HG03095 (cell line): ENCODE results near the gene PIP4K2B.

Experiments used
- ATAC-seq: cut with Tn5 transposase; IDR thresholded peaks from one replicate; pipeline ENCODE4 v1.9.1; 2021; ENCODE audit warnings: moderate library complexity; ENCODE audit not compliant: unreplicated experiment

The PIP4K2B gene

DNA sequence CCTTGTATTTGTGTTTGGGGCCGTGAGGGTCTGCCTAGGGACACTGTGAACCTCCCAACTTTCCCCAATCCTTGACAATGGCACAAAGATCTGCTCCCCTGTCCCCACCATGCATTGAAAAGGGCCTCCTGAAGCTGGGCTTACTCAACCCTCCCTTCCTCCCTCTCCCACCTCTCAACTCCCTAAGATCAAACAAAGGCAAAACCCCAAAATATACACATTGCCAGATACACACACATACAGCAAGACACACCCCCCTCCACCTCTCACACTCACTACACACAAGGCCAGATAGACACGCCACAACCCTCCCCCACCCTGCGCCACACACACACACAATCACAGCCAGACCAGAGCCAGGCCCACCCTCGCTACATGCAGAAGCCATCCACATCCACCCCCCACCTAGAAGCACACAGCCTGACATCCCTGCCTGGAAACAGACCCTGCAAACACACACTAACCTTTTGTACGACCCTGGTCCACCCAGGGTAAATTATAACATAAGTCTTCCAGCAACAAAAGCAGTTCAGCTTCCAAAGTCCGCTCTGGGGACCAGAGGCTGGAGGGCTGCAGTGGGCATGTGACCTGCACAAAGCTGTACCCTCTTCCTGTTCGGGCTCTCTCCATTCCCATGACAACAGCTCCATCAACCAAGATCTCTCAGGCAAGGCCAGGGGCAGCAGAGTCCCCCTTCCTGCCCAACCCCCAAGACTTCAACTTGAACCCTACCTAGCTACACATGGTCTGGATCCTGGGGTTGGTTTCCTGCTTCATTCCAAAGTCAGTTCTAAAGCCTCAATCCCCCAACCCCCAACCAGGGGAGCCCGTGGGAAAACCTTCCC, 53.1 kb downstream of the PIP4K2B start:
- ATAC-seq = no peak

DNA sequence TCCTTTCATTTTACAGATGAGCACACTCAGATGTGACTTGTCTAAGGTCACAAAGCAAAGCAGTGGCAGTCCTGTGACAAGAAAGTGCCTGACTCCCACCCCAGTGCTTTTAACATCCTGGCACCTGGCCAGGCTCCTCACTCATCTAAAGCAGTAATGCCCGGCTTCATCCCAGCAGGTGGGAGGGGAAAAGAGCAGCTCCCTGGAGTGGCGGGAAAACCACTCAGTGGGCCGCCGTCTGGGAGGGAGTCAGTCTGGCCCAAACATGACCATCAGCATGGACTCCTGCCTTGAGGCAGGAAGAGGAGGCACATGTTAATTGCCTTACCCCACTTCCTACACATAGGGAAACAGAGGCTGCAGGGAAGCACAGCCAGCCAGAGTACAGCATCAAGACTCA, 53.8 kb downstream of the PIP4K2B start:
- ATAC-seq = no peak

DNA sequence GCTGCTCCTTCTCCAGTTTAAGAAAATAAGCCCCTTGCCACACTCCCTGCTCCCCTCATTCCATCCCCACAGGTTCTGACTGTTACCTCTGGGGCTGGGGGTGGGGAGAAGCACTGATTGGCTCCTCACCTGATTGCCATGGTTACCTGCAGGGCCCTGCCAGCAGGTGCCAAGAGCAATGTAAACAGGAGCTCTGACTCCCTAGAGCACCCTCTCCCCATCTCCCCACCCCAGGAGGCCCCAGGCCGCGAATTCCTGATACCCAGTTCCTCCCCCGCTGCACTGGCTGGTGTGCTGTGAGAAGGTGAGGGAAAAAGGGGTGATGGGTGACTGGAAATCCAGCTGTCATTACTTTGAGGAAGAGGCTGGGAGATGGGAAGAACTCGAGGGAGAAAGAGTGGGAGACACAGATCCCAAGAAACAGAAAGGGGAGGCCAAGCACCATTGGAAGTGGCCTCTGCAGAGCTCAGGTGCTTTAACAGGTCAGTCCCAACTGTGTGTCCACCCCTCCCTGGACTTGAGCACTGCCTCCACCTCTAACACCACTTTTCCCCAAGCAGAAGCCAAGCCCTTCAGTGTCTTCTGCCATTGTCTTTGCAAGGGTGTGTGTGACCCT, 55.7 kb downstream of the PIP4K2B start:
- no peak for ATAC-seq

DNA sequence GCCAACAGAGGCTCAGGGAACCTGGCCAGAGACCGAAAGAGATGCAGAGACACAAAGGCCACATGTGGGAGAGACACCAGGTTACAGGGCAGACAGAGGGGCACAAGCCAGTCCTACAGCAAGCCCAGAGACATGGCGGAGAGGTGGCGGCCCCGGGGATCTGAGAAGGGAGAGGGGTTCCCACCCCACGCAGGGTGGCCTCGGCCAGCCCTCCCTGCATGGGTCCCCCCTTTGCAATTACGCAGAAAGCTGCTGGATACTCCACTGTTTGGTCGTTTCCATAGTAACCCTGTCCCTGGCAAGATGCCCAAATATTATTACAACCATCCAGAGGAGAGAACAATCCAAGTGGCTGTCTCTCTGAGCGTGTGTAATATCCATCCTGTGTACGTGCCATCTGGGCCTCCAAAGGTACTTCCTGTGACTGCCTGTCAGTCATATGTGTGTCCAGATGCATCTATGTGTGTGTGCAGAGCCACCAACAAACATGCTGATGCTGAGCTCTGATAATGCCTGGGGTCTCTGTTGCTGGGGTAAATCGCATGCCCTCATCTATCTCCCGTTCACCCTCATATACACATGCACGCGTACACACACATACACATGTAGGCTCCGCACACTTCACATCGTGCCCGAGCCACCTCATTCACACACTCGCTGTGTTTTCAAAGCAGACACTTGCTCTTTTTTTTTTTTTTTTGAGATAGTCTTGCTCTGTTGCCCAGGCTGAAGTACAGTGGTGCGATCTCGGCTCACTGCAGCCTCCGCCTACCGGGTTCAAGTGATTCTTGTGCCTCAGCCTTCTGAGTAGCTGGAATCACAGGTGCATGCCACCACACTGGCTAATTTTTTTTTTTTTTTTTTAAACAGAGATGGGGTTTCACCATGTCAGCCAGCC, 56.7 kb downstream of the PIP4K2B start:
- ATAC-seq = no peak

DNA sequence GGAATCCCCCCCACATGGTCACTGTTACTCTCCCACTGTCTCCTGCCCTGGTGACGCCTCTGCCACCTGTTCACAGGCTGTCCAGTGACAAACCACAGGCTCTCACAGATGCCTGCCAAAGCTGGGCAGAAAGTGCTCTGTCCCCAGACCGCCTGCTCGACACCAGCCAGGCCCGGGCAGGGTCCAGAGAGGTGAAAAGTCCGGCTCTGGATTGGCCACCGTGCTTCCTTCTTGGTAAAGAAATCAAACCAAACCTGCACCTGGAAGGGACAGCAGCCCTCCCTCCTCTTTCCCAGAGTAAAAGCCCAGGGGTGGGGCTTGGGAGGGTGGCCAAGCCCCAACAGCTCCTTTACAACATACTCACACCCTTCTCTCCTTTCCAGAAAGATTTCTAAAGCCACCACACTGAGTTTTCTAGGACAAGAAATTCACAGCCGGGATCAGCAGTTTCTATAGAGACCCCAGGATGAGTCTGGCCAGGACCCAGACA, 57.4 kb downstream of the PIP4K2B start:
- no peak for ATAC-seq

DNA sequence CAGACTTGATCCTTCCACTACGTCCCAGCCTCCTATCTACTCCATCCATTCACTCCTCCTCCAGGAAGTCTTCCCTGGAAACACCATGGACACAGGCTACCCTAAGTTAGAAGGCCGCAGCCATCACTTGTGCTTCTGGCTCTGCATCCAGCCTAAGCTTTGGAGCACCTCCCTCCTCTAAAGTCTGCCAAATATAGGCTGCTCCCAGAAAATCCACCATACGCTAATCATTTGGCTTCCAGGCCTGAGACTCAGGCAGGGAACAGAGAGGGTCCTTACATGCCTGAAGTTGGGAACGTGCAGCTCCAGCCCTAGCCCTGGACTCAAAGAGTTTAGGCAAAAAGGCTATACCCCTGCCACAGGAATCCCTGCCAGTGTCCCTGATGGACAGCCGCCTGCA, 57.9 kb downstream of the PIP4K2B start:
- no peak for ATAC-seq

DNA sequence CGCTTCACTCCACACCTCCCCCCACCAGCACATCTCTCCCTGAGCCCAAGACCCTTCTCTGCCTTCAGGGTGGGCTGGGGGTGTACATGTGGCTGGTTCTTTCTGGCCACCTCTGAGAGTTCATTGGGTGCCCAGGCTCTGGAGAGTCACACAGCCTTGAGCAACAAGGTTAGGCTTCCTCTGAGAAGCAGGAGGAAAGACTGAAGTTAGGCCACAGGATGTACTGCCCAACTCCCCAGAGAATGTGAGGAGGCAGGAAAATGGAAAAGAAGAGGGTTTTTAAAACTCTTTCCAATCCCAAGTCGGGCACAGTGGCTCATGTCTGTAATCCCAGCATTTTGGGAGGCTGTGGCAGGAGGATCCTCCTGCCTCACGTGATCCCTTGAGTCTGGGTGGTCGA, 58.5 kb downstream of the PIP4K2B start:
- no peak for ATAC-seq

DNA sequence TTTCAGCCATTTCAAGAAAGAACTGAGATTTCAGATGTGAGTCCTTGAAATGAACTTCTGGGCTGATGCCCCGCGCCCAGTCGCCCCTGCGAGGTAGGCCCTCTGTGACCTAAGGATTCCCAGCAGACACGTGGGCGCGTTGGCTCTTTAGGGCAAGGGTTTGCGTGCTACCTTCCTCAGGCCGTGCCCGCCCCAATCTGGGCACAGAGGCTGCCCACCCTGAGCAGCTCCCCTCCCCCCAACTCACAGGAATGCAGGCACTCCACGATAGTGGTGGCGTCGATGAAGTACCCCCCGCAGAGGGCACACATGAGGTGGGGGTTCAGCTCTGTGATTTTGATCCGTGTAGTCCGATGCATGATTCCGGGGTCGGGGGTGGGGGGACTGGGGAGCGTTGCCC, 59.3 kb downstream of the PIP4K2B start:
- no peak for ATAC-seq

DNA sequence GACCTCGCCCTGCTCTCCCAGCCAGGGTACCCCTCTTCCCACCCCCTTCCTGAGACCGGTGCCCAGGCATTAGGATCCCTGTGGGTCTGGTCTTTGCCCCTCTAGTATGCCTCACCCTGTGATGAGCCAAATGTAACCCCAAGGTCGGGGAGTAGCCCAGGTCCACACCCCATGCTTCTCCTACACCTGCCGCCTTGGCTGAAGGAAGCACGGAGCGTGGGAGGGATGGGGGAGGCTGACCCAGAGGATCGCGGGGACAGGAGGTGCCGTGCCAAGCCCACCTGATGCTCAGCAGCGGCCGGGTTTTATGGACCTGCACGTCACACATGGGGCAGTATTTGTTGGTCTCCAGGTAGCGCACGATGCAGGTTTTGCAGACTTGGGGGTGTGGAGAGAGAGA, 60.1 kb downstream of the PIP4K2B start:
- ATAC-seq = no peak

DNA sequence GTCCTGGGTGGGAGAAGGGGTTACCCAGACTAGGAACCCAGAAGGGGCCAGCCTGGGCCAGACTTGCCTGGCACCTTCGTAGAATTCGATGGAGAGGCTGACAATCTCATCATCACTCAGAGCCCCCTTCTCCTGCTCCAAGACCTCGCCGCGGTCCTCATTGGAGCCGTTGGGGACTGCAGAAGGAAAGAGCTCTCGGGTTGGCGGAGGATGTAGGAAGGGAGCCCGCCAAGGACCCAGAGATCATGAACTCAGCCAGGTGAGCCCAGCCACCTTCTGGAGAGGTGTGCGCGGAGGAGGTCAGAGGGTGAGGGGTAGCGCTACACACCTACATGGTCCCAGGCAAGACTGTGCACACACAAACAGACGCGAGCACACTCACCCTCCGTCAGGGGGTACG, 60.7 kb downstream of the PIP4K2B start:
- ATAC-seq = no peak

DNA sequence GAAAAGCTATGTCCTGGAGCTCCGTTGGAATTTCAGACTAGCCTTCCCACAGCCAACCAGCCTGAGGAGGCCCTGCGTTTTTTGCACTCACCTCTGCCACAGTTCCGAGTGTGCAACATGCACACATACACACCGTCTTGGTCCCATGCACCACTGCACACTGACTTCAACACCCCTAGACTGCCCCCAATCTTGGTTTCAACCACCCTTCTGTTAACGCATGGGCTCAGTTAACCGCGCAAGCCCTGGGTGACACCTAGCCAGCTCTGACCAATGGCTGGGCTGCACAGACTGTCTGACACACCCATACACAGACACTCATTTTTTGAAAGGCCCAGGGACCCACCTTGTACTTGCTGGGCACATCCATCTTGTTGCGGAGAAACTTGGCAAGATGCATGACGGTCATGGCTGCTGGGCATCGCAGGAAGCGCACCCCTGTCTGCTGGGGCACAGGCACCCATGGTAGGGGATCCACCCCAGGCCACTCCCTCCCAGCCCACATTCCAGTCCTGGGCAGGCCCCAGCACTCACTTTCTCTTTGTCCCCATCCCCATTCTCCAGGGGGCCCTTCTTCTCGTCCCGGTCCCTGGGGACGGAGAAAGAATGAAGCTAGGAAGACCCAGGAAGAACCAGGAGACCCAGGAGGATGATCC, 61.2 kb downstream of the PIP4K2B start:
- no peak for ATAC-seq

DNA sequence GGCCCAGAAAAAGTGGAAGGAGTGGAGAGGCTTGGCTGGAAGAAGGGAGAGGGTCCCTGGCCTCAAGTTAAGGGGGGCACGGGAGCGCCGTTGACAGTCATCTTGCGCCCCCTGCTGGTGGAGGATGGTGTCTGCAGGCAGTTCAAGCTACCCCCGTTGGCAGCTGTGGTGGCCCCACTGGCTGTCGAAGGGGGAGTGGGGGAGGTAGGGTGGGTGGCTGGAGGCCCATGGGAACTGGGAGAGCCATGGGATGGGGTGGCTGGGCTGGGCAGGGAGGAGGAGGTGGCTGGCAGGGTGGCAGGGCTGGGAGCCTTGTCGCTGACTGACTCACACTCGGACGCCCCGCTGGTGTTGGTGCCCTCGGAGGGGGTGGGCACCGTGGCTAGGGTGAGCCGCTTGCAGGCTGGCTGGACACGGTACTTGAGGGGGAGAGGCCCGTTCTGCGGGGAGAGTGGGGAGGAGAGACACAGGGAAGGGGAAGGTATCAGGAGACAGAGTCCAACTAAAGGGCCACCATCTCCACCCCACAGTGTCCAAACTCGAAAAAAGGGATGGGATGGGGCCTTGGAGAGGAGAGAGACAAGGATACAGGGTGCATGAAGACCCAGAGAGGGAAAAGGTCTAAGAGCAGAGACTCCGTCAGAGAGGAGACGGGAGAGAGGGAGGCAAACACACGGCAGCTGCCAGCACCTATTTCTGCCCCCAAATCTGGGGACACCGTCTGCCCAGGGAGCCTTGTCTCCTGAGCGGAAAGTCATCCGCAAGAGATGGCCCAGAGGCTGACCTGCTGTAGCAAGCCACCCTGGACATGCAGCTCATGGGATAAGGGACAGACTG, 64.0 kb downstream of the PIP4K2B start:
- ATAC-seq = no peak

DNA sequence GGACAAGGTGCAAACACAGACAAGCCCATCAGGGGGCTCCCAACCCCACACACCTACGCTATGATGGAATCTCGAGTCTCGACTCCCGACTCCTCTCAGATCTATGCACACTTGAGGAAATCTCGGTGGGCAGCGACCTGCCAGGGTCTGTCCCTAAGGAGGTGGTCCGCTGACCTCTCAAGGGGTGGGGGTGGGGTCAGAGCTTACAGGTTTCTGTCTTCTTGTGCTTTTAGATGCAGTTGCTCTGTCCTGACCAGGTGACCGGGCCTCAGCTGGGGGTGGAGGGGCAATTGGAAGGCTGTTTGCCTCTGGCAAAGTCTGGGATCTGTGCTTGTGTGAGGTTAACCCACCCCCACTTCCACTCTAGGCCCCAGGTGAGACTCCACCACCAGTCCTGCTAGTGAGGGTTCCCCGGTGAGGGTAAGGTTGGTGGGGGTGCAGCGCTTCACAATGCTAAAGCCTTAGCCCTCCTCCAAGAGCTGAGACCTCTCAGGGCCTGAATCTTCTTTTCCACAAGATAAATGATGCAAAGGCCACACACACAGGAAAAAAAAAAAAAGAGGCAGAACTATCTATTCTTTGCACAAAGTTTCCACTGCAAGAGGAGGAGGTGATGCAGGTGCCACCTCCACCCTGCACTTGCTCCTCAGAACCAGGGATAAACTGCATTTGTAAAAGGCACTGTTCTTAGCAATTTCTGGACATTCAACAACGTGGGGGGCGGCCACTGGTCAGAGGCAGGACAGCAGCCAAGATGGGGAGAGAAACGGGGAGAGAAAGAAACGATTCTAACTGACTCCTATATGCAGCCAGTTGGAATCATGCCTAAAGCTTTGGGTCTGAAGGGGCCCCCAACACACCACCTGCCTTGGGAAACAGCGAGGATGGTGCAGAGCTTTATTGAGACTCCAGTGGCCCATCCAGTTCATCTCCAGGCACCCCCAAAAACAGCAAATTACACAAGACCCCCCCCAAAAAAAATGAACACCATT, 65.1 kb downstream of the PIP4K2B start:
- no peak for ATAC-seq

DNA sequence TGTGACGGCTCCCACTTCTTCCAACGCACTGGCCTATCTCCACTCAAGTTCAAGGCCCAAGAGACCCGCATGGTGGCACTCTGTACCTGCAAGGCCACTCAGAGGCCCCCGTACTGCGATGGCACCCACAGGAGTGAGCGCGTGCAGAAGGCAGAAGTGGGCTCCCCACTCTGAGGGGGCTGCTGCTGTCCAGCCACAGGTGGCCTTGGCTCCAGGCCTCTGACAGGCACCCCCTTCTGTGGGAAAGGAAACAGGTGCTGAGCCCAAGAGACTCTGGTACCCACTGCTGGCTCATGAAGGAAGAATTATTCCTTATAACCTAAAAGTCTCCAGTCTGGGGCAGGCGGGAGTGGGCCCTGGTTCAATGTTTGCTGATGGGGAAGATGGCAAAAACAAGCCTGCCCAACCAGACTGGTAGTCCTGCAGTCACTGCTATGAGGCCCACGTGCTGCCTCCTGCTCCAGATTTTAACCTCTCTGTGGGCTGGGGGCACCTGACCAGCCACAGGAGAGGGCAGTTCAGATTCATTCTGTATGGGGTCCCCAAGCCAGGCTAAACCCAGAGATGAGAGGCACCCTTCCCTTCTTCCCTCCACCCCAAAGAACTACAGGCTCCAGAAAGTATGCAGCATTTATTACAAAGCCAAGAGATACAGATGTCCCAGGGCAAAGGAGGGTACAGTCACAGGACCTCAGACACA, 65.9 kb downstream of the PIP4K2B start:
- ATAC-seq = no peak

DNA sequence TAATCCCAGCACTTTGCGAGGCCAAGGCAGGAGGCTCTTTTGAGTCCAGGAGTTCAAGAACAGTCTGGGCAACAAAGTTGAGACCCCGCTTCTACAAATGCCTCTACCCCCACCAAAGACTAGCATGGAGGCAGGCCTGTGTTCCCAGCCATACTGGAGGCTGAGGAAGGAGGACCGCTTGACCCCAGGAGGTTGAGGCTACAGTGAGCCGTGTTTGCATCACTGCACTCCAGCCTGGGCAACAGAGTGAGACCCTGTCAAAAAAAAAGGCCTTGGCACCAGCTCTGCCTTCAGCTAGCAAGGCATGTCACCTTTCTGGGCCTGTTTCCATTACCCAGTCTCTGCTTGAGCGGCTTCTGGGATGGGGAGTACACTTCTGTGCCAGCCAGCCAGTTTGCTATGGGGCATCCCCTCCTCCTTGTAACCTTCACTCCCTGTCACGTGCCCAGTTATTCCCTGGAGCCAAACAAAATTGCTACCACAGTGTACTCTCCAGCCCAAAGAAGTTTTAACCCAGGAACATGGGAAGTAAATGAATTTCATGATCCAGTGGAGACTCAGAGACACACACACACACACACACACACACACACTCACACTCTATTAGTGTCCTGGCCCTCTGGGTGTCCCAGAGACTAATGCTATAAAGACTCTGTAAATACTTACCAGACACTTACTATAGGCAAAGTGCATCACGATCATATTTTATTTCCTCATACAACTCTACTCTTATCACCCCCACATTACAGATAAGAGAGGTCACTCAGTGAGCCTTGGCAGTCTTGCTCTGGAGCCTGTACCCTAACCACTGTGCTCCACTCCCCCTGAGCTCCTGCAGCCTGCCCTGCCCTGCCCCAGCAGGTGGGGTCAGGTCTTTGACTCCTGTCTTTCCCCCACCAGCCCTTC, 66.7 kb downstream of the PIP4K2B start:
- ATAC-seq = no peak

DNA sequence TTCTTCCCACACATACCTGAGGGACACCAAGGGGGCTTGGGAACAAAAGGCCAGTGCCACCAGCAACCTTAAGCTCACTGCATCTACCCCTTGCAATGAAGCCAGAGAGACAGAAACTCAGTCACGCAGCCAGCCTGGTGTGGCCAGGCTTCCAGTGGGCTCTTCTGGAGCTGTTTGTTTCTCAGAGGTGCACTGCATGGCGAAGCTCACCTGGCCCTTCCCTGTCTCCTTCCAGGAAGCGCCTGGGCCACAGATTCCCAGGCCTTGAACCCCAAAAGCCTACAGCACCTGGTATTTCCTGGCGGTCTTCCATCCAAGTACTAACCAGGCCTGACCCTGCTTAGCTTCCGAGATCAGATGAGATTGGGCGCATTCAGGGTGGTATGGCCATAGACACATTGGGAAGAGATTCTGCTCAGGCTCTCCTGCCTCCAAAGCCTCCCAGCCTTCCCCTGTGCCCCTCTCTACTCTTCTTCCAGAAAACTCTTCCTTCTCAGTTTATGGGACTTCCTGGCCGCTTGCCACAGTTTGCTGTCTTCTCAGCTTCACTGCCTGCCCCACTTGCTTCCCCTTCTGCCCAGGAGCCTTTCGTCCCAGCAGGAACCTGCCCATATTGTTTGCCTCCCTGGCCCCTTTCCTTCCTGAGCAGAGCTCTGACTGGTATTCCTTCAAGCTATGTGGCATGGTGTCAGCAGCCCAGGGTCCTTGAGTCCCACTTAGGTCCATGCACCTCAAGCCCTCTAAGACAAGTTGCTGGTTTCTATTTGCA, 67.6 kb downstream of the PIP4K2B start:
- no peak for ATAC-seq
